OCI-LY1 (cell line): ENCODE data around the gene HPCAL1.
"Not testable (repeated sequence)": the region's sequence is repeated elsewhere in the genome, so short reads cannot be mapped to it uniquely, and the experiment has no call there.

Experiments used
- H2AFZ ChIP-seq: fragments of 200-600 bp; sonication (generic), shearing (Covaris generic); 2 replicates; pipeline ENCODE4 v1.6.0; 2014; ENCODE audit warnings: antibody characterized with exemption, mild to moderate bottlenecking, low read length
- H3F3A ChIP-seq: fragments of 200-600 bp; sonication (generic), shearing (Covaris generic); 2 replicates; pipeline ENCODE4 v1.6.0; 2014; ENCODE audit warnings: mild to moderate bottlenecking, antibody characterized with exemption, low read length, moderate library complexity; ENCODE audit not compliant: insufficient read depth
- H3K27ac ChIP-seq: fragments of 200-600 bp; sonication (generic); 2 replicates; pipeline ENCODE4 v1.5.1; 2014; ENCODE audit warnings: low read length, mixed run types, mild to moderate bottlenecking, low read depth; ENCODE audit not compliant: poor library complexity, severe bottlenecking
- H3K27me3 ChIP-seq: fragments of 200-600 bp; sonication (generic); 2 replicates; pipeline ENCODE4 v1.6.0; 2014; ENCODE audit warnings: antibody characterized with exemption, mild to moderate bottlenecking, low read length, moderate library complexity; ENCODE audit not compliant: insufficient read depth
- H3K36me3 ChIP-seq: fragments of 200-600 bp; sonication (generic); 2 replicates; pipeline ENCODE4 v1.6.1; 2014; ENCODE audit warnings: mild to moderate bottlenecking, antibody characterized with exemption, low read length, moderate library complexity, mixed read lengths; ENCODE audit not compliant: insufficient read depth
- H3K4me1 ChIP-seq: fragments of 200-600 bp; sonication (generic); 2 replicates; pipeline ENCODE4 v1.5.1; 2014; ENCODE audit warnings: mild to moderate bottlenecking, low read length, moderate library complexity; ENCODE audit not compliant: insufficient read depth, severe bottlenecking
- H3K4me2 ChIP-seq: fragments of 200-600 bp; sonication (generic), shearing (Covaris generic); 2 replicates; pipeline ENCODE4 v1.6.1; 2014; ENCODE audit warnings: low read length
- H3K4me3 ChIP-seq: fragments of 200-600 bp; sonication (generic); 2 replicates; pipeline ENCODE4 v1.5.1; 2014; ENCODE audit warnings: low read length, low read depth, mild to moderate bottlenecking, mixed read lengths; ENCODE audit not compliant: poor library complexity, severe bottlenecking
- H3K79me2 ChIP-seq: fragments of 200-600 bp; shearing (Covaris generic); 2 replicates; pipeline ENCODE4 v1.6.1; 2016; ENCODE audit warnings: mixed run types, low read length, mixed read lengths; ENCODE audit not compliant: insufficient read depth
- H3K9ac ChIP-seq: fragments of 200-600 bp; sonication (generic), shearing (Covaris generic); 2 replicates; pipeline ENCODE4 v1.6.1; 2014; ENCODE audit warnings: mild to moderate bottlenecking, low read length, mixed read lengths
- H3K9me2 ChIP-seq: fragments of 200-600 bp; sonication (generic), shearing (Covaris generic); 2 replicates; pipeline ENCODE4 v1.6.1; 2014; ENCODE audit warnings: low read depth, mild to moderate bottlenecking, low read length, mixed read lengths
- H3K9me3 ChIP-seq: fragments of 200-600 bp; shearing (Covaris generic); 2 replicates; pipeline ENCODE4 v1.6.1; 2014; ENCODE audit warnings: low read length, mixed read lengths
- H4K20me1 ChIP-seq: fragments of 200-600 bp; sonication (generic), shearing (Covaris generic); 2 replicates; pipeline ENCODE4 v1.6.0; 2016; ENCODE audit warnings: mild to moderate bottlenecking, low read length; ENCODE audit not compliant: insufficient read depth
- EZH2 ChIP-seq: fragments of 200-600 bp; sonication (generic), shearing (Covaris generic); IDR thresholded peaks from 2 replicates; pipeline ENCODE4 v1.8.0; 2017; ENCODE audit warnings: borderline replicate concordance, mixed run types, mild to moderate bottlenecking, antibody characterized with exemption, low read length, moderate library complexity, mixed read lengths
- TF ChIP-seq, protein P1 (sequence below): fragments of 200-600 bp; sonication (generic), shearing (Covaris generic); IDR thresholded peaks from 2 replicates; pipeline ENCODE4 v1.5.1; 2017; ENCODE audit warnings: mild to moderate bottlenecking, antibody characterized with exemption, low read length, moderate library complexity, mixed read lengths

HPCAL1 gene

DNA sequence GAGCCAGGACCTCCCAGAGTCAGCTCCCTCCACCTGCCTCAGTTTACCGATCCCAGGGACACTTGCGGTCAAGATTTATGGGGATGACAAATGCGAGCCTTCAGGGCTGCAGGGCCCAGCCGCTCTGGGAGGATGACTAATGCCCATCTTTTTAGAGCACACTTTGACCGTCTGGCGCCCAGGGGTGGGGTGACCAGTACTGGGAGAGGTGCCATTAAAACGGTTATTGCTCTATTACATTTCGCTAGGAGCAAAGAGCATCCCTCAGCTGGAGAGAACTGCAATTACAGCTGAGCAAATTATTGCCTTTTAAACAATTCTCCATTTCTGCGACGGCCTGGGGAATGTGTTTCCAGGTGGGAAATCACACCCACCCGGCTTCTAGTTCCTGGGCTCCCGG is 42.6 kb upstream of the HPCAL1 start:
- H3K36me3 ChIP-seq, result no peaks in the 10 kb centered on the region
- no peaks in the 10 kb centered on the region for H3K4me1 ChIP-seq
- no peaks in the 10 kb centered on the region for H4K20me1 ChIP-seq
- no peaks in the 10 kb centered on the region for H3K9me2 ChIP-seq
- TF ChIP-seq, protein P1, sequence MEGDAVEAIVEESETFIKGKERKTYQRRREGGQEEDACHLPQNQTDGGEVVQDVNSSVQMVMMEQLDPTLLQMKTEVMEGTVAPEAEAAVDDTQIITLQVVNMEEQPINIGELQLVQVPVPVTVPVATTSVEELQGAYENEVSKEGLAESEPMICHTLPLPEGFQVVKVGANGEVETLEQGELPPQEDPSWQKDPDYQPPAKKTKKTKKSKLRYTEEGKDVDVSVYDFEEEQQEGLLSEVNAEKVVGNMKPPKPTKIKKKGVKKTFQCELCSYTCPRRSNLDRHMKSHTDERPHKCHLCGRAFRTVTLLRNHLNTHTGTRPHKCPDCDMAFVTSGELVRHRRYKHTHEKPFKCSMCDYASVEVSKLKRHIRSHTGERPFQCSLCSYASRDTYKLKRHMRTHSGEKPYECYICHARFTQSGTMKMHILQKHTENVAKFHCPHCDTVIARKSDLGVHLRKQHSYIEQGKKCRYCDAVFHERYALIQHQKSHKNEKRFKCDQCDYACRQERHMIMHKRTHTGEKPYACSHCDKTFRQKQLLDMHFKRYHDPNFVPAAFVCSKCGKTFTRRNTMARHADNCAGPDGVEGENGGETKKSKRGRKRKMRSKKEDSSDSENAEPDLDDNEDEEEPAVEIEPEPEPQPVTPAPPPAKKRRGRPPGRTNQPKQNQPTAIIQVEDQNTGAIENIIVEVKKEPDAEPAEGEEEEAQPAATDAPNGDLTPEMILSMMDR, result no peak
- no peak for TF ChIP-seq EZH2
- no peak overlapping the region for H2AFZ ChIP-seq
- no peaks in the 10 kb centered on the region for H3F3A ChIP-seq
- H3K9ac ChIP-seq, result no peak overlapping the region
- H3K4me3 ChIP-seq, result no peak overlapping the region
- H3K9me3 ChIP-seq, result no peaks in the 10 kb centered on the region
- no peak overlapping the region for H3K27ac ChIP-seq
- no peak overlapping the region for H3K4me2 ChIP-seq
- no peaks in the 10 kb centered on the region for H3K79me2 ChIP-seq
- peaks cover 16% of the 10 kb centered on the region for H3K27me3 ChIP-seq

DNA sequence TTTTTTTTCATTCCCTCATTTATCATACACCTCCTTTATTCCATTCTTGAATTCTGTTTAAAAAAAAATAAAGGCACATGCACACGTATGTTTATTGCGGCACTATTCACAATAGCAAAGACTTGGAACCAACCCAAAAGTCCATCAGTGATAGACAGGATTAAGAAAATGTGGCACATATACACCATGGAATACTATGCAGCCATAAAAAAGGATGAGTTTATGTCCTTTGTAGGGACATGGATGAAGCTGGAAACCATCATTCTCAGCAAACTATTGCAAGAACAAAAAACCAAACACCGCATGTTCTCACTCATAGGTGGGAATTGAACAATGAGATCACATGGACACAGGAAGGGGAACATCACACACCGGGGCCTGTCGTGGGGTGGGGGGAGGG is 39.2 kb upstream of the HPCAL1 start:
- not testable (repeated sequence) for H3K4me3 ChIP-seq, H3F3A ChIP-seq, H3K9me2 ChIP-seq, H4K20me1 ChIP-seq, H3K27me3 ChIP-seq, H3K79me2 ChIP-seq, H3K9ac ChIP-seq, H3K9me3 ChIP-seq, H3K27ac ChIP-seq, H3K4me1 ChIP-seq, H3K36me3 ChIP-seq, H2AFZ ChIP-seq, H3K4me2 ChIP-seq

DNA sequence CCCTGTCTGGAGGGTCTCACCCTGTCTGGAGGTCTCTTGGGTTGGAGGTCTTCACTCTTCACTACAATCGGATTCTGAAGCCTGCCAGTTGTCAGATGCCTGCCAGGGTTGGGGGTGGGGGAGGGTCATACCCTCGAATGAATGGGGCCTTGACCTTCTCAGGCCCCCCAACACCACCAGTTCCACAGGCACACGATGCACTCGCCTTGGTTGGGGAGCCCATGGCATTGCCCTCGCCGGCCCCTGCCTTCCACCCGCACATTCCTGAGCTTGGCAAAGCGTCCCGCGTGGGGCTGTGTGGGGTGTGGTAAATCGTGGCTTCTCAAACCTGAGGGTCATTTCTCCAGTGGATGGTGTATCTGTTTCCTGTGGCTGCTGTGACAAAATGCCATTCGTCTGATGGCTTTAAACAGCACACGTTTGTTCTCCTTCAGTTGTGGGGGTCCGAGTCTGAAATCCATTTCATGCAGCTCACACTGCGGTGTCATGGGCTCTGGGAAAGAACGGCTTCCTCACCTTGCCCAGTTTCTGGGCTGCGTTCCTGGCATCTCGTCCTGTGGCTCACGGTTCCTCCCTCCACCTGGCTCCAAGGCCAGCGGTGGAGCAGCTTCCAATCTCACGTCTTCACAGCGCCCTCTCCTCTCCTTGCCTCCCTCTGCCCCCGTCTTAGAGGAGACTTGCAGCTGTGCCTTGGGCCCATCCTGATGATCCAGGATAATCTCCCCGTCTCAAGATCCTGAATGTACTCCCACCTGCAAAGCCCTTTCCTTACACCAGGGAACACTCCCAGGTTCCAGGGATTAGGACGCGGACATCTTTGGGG is 38.0 kb upstream of the HPCAL1 start:
- H3K9ac ChIP-seq, result no peak overlapping the region
- no peaks in the 10 kb centered on the region for H3K36me3 ChIP-seq
- no peaks in the 10 kb centered on the region for H3F3A ChIP-seq
- no peak overlapping the region for H3K4me2 ChIP-seq
- no peak overlapping the region for H2AFZ ChIP-seq
- H3K9me2 ChIP-seq, result no peaks in the 10 kb centered on the region
- no peaks in the 10 kb centered on the region for H3K79me2 ChIP-seq
- H3K4me1 ChIP-seq, result no peaks in the 10 kb centered on the region
- H3K27ac ChIP-seq, result no peak overlapping the region
- peaks cover 5% of the 10 kb centered on the region for H3K27me3 ChIP-seq
- TF ChIP-seq EZH2, result no peak
- TF ChIP-seq, protein P1, result no peak
- no peaks in the 10 kb centered on the region for H3K9me3 ChIP-seq
- no peaks in the 10 kb centered on the region for H4K20me1 ChIP-seq
- H3K4me3 ChIP-seq, result no peak overlapping the region
